ENCODE results near the gene KLHL15. TPM values are rescaled to one million over a fixed set of nuclear protein-coding genes. Genes with fewer than 3 reads are reported as not detected.

KLHL15 gene
- polyA plus RNA-seq, 3 donors = 3.2 to 24.4 (median 3.9) TPM

GRCh38 chrX:23993012-23993633 lies 33.9 kb downstream of the KLHL15 start:
- no peak overlapping the region for H2AFZ ChIP-seq (ENCODE audit: insufficient read depth, low read depth, low read length, poor library complexity, severe bottlenecking)
- H3K4me2 ChIP-seq (replicated peaks; ENCODE audit: extremely low read depth, low read length, poor library complexity, severe bottlenecking) = no peak overlapping the region
- no peak overlapping the region for H3K4me3 Mint-ChIP-seq
- peaks cover 19% of the 10 kb centered on the region for H3K79me2 ChIP-seq (ENCODE audit: insufficient read depth, low read length)
- intact Hi-C loops (cut with micrococcal nuclease) = no loop called here
- H3K27me3 Mint-ChIP-seq (ENCODE audit: low read depth in 3 of 3) = peaks cover 0 to 49% (median 0%) of the 10 kb centered on the region in 3 donors
- peaks cover 0 to 3% (median 0%) of the 10 kb centered on the region in 7 donors for H3K9me3 Mint-ChIP-seq
- DNase-seq = peak in 1 of 3 donors; percentile 35
- H3K27me3 ChIP-seq (ENCODE audit: control insufficient read depth in 2 of 2, insufficient read depth in 2 of 2, low read length in 2 of 2) = peaks cover 0 to 28% of the 10 kb centered on the region in 2 donors
- H3K4me1 ChIP-seq (ENCODE audit: control insufficient read depth in 1 of 2, insufficient read depth in 2 of 2, low read length in 2 of 2) = peaks cover 0 to 4% of the 10 kb centered on the region in 2 donors
- H3K4me1 Mint-ChIP-seq = peaks cover 11% of the 10 kb centered on the region
- no peak overlapping the region for H3K9ac ChIP-seq (ENCODE audit: insufficient read depth, low read length, poor library complexity, severe bottlenecking)
- H3K4me3 ChIP-seq (replicated peaks in 1 of 3; ENCODE audit: low read depth in 2 of 3, low read length in 3 of 3) = no peak overlapping the region
- peak overlapping the region in 1 of 7 donors; percentile 73 for H3K27ac Mint-ChIP-seq
- peaks cover 6% of the 10 kb centered on the region for H4K20me1 ChIP-seq (ENCODE audit: insufficient read depth, low read length)
- H3K27ac ChIP-seq (ENCODE audit: low read depth in 1 of 2, low read length in 2 of 2) = no peak overlapping the region
- H3K36me3 Mint-ChIP-seq = peaks cover 22% of the 10 kb centered on the region in 2 donors
- no CpG with 5 or more reads among the region's 3 CpGs for WGBS (ENCODE audit: insufficient coverage)
- no peak for TF ChIP-seq CTCF (IDR thresholded peaks at IDR 0.05)
- peaks cover 13 to 25% of the 10 kb centered on the region in 2 donors for H3K36me3 ChIP-seq (replicated peaks in 1 of 2; ENCODE audit: control insufficient read depth in 1 of 2, insufficient read depth in 2 of 2, low read length in 2 of 2)
- H3K9me3 ChIP-seq (replicated peaks in 1 of 2; ENCODE audit: control insufficient read depth in 1 of 2, insufficient read depth in 1 of 2, low read length in 2 of 2) = no peaks in the 10 kb centered on the region

DNA sequence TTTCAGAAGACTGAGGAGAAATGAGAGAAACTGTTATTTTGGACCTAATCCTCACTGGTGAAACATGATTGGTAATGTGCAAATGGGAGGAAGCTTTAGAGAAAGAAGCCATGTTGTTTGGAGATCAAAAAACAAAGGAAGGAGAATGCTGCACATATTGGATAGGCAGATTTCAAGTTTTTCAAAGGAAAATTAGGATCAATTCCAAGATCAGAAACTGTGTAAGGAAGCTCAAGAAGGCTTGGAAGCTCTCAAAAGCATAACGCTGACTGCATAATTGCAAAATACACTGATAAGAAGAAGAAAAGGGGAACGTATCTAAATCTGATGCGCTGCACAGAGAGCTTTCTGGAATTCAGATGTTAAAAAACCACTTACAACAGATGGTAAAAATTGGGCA lies 34.6 kb downstream of the KLHL15 start:
- Histone ChIP-seq H3K27me3 (ENCODE audit: control insufficient read depth in 2 of 2, insufficient read depth in 2 of 2, low read length in 2 of 2) (peaks cover 0 to 34% of the 10 kb centered on the region in 2 donors), H3K4me1 (ENCODE audit: control insufficient read depth in 1 of 2, insufficient read depth in 2 of 2, low read length in 2 of 2) (peaks cover 0 to 4% of the 10 kb centered on the region in 2 donors), H3K79me2 (ENCODE audit: insufficient read depth, low read length) (peaks cover 19% of the 10 kb centered on the region), H3K4me2 (replicated peaks; ENCODE audit: extremely low read depth, low read length, poor library complexity, severe bottlenecking) (no peak overlapping the region), H3K9ac (ENCODE audit: insufficient read depth, low read length, poor library complexity, severe bottlenecking) (no peak overlapping the region), H3K4me3 (replicated peaks in 1 of 3; ENCODE audit: low read depth in 2 of 3, low read length in 3 of 3) (no peak overlapping the region), H3K36me3 (replicated peaks in 1 of 2; ENCODE audit: control insufficient read depth in 1 of 2, insufficient read depth in 2 of 2, low read length in 2 of 2) (peaks cover 20 to 32% of the 10 kb centered on the region in 2 donors), H4K20me1 (ENCODE audit: insufficient read depth, low read length) (peaks cover 10% of the 10 kb centered on the region), H3K9me3 (replicated peaks in 1 of 2; ENCODE audit: control insufficient read depth in 1 of 2, insufficient read depth in 1 of 2, low read length in 2 of 2) (no peaks in the 10 kb centered on the region), H3K27ac (ENCODE audit: low read depth in 1 of 2, low read length in 2 of 2) (no peak overlapping the region), H2AFZ (ENCODE audit: insufficient read depth, low read depth, low read length, poor library complexity, severe bottlenecking) (no peak overlapping the region)
- peaks cover 0 to 2% (median 0%) of the 10 kb centered on the region in 7 donors for H3K9me3 Mint-ChIP-seq
- TF ChIP-seq CTCF (IDR thresholded peaks at IDR 0.05) = no peak
- H3K4me3 Mint-ChIP-seq = no peak overlapping the region
- no peak for DNase-seq
- no CpG with 5 or more reads among the region's 3 CpGs for WGBS (ENCODE audit: insufficient coverage)
- intact Hi-C loops (cut with micrococcal nuclease) = no loop called here
- H3K27ac Mint-ChIP-seq = no peak overlapping the region
- peaks cover 0 to 48% (median 0%) of the 10 kb centered on the region in 3 donors for H3K27me3 Mint-ChIP-seq (ENCODE audit: low read depth in 3 of 3)
- peaks cover 25 to 27% of the 10 kb centered on the region in 2 donors for H3K36me3 Mint-ChIP-seq
- H3K4me1 Mint-ChIP-seq = peaks cover 11% of the 10 kb centered on the region
